Neural cell (in vitro differentiated cells): Measurements from ENCODE around the gene SNCAIP. TPM values are rescaled to one million over a fixed set of nuclear protein-coding genes. Genes with fewer than 3 reads are reported as not detected.

Experiments used
- H2AFZ ChIP-seq: fragments of 200-600, 300-800 bp; sonication (generic), shearing (Covaris generic); 2 replicates; pipeline ENCODE4 v1.6.0; 2014; ENCODE audit warnings: low read depth, mild to moderate bottlenecking, antibody characterized with exemption, low read length, moderate library complexity
- H3F3A ChIP-seq: fragments of 200-600 bp; shearing (Covaris generic); 2 replicates; pipeline ENCODE4 v1.6.1; 2016; ENCODE audit warnings: mild to moderate bottlenecking, moderate library complexity, mixed read lengths, antibody characterized with exemption, low read length; ENCODE audit not compliant: insufficient read depth, poor library complexity, severe bottlenecking
- H3K27ac ChIP-seq: fragments of 200-600, 300-800 bp; sonication (generic), shearing (Covaris generic); 2 replicates; pipeline ENCODE4 v1.5.1; 2014; ENCODE audit warnings: mild to moderate bottlenecking, low read length, moderate library complexity
- H3K27me3 ChIP-seq: fragments of 300-800, 200-600 bp; sonication (generic), shearing (Covaris generic); 2 replicates; pipeline ENCODE4 v1.6.0; 2014; ENCODE audit warnings: mild to moderate bottlenecking, low read depth, low read length, moderate library complexity; ENCODE audit not compliant: insufficient read depth
- H3K36me3 ChIP-seq: fragments of 300-800, 200-600 bp; sonication (generic), shearing (Covaris generic); 2 replicates; pipeline ENCODE4 v1.5.1; 2014; ENCODE audit warnings: mild to moderate bottlenecking, antibody characterized with exemption, low read length, moderate library complexity; ENCODE audit not compliant: insufficient read depth
- H3K4me2 ChIP-seq: fragments of 300-800, 200-600 bp; sonication (generic), shearing (Covaris generic); 2 replicates; pipeline ENCODE4 v1.6.0; 2014; ENCODE audit warnings: mild to moderate bottlenecking, low read length
- H3K4me3 ChIP-seq: fragments of 300-800, 200-600 bp; sonication (generic), shearing (Covaris generic); 2 replicates; pipeline ENCODE4 v1.5.1; 2014; ENCODE audit warnings: mild to moderate bottlenecking, low read length, moderate library complexity
- H3K79me2 ChIP-seq: fragments of 200-600 bp; shearing (Covaris generic); replicated peaks from 2 replicates; pipeline ENCODE4 v1.6.0; 2014; ENCODE audit warnings: mild to moderate bottlenecking, low read length, moderate library complexity; ENCODE audit not compliant: insufficient read depth
- H3K9ac ChIP-seq: fragments of 300-800, 200-600 bp; sonication (generic), shearing (Covaris generic); 2 replicates; pipeline ENCODE4 v1.6.1; 2016; ENCODE audit warnings: mild to moderate bottlenecking, low read length, mixed read lengths
- H3K9me2 ChIP-seq: fragments of 200-600 bp; shearing (Covaris generic); 2 replicates; pipeline ENCODE4 v1.6.1; 2016; ENCODE audit warnings: mild to moderate bottlenecking, low read length, mixed read lengths; ENCODE audit not compliant: insufficient read depth
- H3K9me3 ChIP-seq: fragments of 200-600, 300-800 bp; sonication (generic), shearing (Covaris generic); 2 replicates; pipeline ENCODE4 v1.6.1; 2016; ENCODE audit warnings: mild to moderate bottlenecking, mixed run types, low read length, moderate library complexity, mixed read lengths
- H4K20me1 ChIP-seq: fragments of 200-600 bp; shearing (Covaris generic); 2 replicates; pipeline ENCODE4 v1.6.1; 2016; ENCODE audit warnings: mild to moderate bottlenecking, mixed run types; ENCODE audit not compliant: insufficient read depth
- EP300 ChIP-seq: fragments of 450-650 bp; conservative IDR thresholded peaks from 2 replicates; pipeline ENCODE4 v1.6.1; 2014; ENCODE audit warnings: antibody characterized with exemption, mild to moderate bottlenecking, moderate library complexity; ENCODE audit not compliant: poor library complexity, severe bottlenecking
- EZH2 ChIP-seq: fragments of 200-600, 300-800 bp; shearing (Covaris generic), sonication (generic); IDR thresholded peaks from 2 replicates; pipeline ENCODE4 v1.6.1; 2014; ENCODE audit warnings: antibody characterized with exemption, low read length, borderline replicate concordance, mild to moderate bottlenecking; ENCODE audit not compliant: insufficient read depth, poor library complexity, severe bottlenecking
- MXI1 ChIP-seq: fragments of 450-650 bp; conservative IDR thresholded peaks from 2 replicates; pipeline ENCODE4 v1.6.1; 2014; ENCODE audit warnings: antibody characterized with exemption, mild to moderate bottlenecking; ENCODE audit not compliant: poor library complexity, severe bottlenecking
- POLR2AphosphoS5 ChIP-seq: IDR thresholded peaks from 2 replicates; pipeline ENCODE4 v1.6.1; 2012
- RAD21 ChIP-seq: fragments of 450-650 bp; conservative IDR thresholded peaks from 2 replicates; pipeline ENCODE4 v1.6.1; 2014; ENCODE audit warnings: antibody characterized with exemption, mild to moderate bottlenecking, moderate library complexity
- SMC3 ChIP-seq: fragments of 450-650 bp; conservative IDR thresholded peaks from 2 replicates; pipeline ENCODE4 v1.6.1; 2014; ENCODE audit warnings: antibody characterized with exemption, mild to moderate bottlenecking, moderate library complexity; ENCODE audit not compliant: poor library complexity
- TAF1 ChIP-seq: IDR thresholded peaks from 2 replicates; pipeline ENCODE4 v1.6.1; 2012; ENCODE audit warnings: low read depth
- polyA plus RNA-seq: library from polyadenylated mRNA; depleted of rRNA; stranded (reverse); fragments of >200 nt; gene quantifications from 2 replicates; pipeline ENCODE4 v1.2.3, GENCODE V29; 2014
- TF ChIP-seq, protein P1 (sequence below): fragments of 450-650 bp; IDR thresholded peaks from 2 replicates; pipeline ENCODE4 v1.5.1; 2014; ENCODE audit warnings: antibody characterized with exemption, mild to moderate bottlenecking, moderate library complexity; ENCODE audit not compliant: poor library complexity, severe bottlenecking
- TF ChIP-seq, protein P2 (sequence below): IDR thresholded peaks from 2 replicates; pipeline ENCODE4 v1.6.1; 2012; ENCODE audit warnings: borderline replicate concordance

SNCAIP gene
- polyA plus RNA-seq, 1 donor from 2014 or later = 25.6 TPM

DNA sequence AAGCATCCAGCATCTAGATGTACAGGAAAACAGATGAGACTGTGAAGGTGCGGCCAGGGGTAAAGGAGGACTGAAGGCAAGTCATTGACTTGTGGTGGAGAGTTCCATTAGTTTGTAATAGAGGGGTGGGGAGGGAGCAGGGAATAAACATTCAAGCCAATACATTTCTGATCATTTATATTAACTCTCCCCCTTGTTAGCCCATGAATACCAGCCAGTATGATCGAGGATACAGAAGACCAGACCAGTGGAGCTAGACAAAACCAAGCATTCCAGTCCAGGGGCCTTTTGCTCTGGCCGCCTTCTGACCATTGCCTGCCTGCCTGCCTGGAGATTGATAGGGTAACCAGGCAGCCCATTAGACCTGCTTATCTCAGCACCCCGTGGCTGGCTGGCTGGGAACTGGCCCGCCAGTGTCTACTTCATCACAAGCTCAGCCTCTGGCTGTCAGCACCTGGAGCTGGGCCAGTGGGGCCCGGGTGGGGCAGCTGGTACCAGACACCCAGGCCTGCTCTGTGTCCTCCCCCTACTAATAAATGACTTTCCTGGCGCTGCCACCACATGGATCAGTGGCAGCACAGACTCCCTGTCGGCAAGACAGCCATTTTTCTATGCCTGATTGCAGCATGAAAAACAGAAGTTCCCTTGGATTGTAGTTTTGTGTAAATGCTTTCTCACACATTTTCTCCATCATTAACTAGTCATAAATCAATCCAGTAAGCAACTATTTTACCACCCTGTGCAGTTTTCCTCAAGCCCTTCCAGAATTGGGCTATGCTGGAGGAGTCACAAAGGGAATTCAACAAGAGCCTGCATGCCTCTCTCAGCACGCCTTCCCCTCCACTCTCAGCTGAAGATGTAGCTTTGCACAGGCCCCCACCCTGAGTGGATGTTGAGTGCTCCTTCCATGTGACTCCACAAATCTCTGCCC, 181.3 kb downstream of the SNCAIP start:
- H4K20me1 ChIP-seq = no peaks in the 10 kb centered on the region
- H3K27ac ChIP-seq = no peak overlapping the region
- no peak for TF ChIP-seq RAD21
- TF ChIP-seq, protein P1, sequence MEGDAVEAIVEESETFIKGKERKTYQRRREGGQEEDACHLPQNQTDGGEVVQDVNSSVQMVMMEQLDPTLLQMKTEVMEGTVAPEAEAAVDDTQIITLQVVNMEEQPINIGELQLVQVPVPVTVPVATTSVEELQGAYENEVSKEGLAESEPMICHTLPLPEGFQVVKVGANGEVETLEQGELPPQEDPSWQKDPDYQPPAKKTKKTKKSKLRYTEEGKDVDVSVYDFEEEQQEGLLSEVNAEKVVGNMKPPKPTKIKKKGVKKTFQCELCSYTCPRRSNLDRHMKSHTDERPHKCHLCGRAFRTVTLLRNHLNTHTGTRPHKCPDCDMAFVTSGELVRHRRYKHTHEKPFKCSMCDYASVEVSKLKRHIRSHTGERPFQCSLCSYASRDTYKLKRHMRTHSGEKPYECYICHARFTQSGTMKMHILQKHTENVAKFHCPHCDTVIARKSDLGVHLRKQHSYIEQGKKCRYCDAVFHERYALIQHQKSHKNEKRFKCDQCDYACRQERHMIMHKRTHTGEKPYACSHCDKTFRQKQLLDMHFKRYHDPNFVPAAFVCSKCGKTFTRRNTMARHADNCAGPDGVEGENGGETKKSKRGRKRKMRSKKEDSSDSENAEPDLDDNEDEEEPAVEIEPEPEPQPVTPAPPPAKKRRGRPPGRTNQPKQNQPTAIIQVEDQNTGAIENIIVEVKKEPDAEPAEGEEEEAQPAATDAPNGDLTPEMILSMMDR = no peak
- H3K9ac ChIP-seq = no peak overlapping the region
- H3K9me3 ChIP-seq = no peaks in the 10 kb centered on the region
- H2AFZ ChIP-seq = no peak overlapping the region
- no peaks in the 10 kb centered on the region for H3K9me2 ChIP-seq
- H3K4me3 ChIP-seq = no peak overlapping the region
- no peaks in the 10 kb centered on the region for H3K79me2 ChIP-seq
- no peak overlapping the region for H3K4me2 ChIP-seq
- no peaks in the 10 kb centered on the region for H3F3A ChIP-seq
- H3K36me3 ChIP-seq = no peaks in the 10 kb centered on the region
- no peaks in the 10 kb centered on the region for H3K27me3 ChIP-seq

DNA sequence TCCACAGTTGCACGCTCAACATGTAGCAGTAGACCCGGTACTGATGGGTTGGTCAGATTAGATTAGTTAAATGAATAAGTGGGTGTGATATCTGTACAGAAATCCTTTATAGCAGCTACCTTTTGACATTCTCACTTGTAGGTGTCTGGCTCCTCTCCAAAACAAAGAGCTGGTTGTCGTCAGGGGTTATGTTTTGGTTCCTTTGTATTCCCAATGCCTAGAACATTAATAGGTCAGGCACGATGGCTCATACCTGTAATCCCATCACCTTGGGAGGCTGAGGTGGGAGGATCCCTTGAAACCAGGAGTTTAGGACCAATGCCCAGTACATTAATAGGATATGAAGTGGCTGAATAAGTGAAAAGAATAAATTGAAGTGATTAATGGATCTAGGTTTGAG, 182.1 kb downstream of the SNCAIP start:
- Histone ChIP-seq H3K27ac (no peak overlapping the region), H3K9ac (no peak overlapping the region), H3K79me2 (no peaks in the 10 kb centered on the region), H3K9me2 (no peaks in the 10 kb centered on the region), H4K20me1 (no peaks in the 10 kb centered on the region), H3K27me3 (no peaks in the 10 kb centered on the region), H3K9me3 (no peaks in the 10 kb centered on the region), H3K4me3 (no peak overlapping the region), H3K4me2 (no peak overlapping the region), H3K36me3 (no peaks in the 10 kb centered on the region), H3F3A (no peaks in the 10 kb centered on the region), H2AFZ (no peak overlapping the region)
- TF ChIP-seq, protein P2, sequence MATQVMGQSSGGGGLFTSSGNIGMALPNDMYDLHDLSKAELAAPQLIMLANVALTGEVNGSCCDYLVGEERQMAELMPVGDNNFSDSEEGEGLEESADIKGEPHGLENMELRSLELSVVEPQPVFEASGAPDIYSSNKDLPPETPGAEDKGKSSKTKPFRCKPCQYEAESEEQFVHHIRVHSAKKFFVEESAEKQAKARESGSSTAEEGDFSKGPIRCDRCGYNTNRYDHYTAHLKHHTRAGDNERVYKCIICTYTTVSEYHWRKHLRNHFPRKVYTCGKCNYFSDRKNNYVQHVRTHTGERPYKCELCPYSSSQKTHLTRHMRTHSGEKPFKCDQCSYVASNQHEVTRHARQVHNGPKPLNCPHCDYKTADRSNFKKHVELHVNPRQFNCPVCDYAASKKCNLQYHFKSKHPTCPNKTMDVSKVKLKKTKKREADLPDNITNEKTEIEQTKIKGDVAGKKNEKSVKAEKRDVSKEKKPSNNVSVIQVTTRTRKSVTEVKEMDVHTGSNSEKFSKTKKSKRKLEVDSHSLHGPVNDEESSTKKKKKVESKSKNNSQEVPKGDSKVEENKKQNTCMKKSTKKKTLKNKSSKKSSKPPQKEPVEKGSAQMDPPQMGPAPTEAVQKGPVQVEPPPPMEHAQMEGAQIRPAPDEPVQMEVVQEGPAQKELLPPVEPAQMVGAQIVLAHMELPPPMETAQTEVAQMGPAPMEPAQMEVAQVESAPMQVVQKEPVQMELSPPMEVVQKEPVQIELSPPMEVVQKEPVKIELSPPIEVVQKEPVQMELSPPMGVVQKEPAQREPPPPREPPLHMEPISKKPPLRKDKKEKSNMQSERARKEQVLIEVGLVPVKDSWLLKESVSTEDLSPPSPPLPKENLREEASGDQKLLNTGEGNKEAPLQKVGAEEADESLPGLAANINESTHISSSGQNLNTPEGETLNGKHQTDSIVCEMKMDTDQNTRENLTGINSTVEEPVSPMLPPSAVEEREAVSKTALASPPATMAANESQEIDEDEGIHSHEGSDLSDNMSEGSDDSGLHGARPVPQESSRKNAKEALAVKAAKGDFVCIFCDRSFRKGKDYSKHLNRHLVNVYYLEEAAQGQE = no peak
- TF ChIP-seq SMC3 (no peak), TAF1 (no peak), EZH2 (no peak), EP300 (no peak), MXI1 (no peak), RAD21 (no peak), POLR2AphosphoS5 (no peak)
- TF ChIP-seq, protein P1 = no peak
